Suppressor macrophage treated with lipopolysaccharide for 4 hours (primary cell): ENCODE results near the gene PARP14.
"Not testable (repeated sequence)": the region's sequence is repeated elsewhere in the genome, so short reads cannot be mapped to it uniquely, and the experiment has no call there.

Experiments used
- DNase-seq: peaks from one replicate; pipeline ENCODE4 v3.0.0-alpha.2; 2020

PARP14 gene, protein sequence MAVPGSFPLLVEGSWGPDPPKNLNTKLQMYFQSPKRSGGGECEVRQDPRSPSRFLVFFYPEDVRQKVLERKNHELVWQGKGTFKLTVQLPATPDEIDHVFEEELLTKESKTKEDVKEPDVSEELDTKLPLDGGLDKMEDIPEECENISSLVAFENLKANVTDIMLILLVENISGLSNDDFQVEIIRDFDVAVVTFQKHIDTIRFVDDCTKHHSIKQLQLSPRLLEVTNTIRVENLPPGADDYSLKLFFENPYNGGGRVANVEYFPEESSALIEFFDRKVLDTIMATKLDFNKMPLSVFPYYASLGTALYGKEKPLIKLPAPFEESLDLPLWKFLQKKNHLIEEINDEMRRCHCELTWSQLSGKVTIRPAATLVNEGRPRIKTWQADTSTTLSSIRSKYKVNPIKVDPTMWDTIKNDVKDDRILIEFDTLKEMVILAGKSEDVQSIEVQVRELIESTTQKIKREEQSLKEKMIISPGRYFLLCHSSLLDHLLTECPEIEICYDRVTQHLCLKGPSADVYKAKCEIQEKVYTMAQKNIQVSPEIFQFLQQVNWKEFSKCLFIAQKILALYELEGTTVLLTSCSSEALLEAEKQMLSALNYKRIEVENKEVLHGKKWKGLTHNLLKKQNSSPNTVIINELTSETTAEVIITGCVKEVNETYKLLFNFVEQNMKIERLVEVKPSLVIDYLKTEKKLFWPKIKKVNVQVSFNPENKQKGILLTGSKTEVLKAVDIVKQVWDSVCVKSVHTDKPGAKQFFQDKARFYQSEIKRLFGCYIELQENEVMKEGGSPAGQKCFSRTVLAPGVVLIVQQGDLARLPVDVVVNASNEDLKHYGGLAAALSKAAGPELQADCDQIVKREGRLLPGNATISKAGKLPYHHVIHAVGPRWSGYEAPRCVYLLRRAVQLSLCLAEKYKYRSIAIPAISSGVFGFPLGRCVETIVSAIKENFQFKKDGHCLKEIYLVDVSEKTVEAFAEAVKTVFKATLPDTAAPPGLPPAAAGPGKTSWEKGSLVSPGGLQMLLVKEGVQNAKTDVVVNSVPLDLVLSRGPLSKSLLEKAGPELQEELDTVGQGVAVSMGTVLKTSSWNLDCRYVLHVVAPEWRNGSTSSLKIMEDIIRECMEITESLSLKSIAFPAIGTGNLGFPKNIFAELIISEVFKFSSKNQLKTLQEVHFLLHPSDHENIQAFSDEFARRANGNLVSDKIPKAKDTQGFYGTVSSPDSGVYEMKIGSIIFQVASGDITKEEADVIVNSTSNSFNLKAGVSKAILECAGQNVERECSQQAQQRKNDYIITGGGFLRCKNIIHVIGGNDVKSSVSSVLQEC (N-terminal part only)

DNA sequence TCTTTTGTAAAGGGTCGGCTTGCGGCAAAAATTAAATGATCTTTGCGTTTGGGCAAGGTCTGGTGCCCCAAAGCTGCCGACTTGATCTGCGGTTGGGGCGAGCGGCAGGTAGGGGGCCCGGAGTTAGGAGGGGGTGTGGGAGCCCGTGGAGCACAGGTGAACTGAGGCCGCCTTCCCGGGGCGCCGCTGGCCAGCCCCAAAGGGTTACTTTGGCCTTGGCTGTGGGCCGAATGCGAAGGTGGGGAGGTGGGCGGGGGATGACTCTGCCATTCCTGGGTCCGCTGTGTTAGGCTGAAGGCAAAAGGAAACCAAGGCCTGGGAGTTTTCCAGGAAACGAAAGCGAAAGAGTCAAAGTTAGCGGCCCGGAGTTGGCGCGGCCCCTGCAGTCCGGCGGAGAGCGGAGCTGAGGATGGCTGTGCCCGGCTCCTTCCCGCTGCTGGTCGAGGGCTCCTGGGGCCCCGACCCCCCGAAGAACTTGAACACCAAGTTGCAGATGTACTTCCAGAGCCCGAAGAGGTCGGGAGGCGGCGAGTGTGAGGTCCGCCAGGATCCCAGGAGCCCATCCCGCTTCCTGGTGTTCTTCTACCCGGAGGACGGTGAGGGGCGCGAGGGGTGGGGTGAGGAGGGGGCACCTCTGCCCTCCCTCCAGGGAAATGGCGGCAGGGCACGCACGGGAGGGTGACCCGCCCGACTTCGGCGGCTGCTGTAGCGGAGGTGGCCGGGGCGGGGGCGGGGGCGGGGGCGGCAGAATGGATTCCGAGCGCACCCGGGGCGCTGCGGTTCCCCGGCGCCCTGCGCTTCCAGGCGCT lies at the start of gene PARP14:
TSS of gene PARP14 (plus strand) at position 365 of the 809 bp plus-strand sequence. CDS start at position 410, 45 bp downstream.
- peak; percentile 96 for DNase-seq

DNA sequence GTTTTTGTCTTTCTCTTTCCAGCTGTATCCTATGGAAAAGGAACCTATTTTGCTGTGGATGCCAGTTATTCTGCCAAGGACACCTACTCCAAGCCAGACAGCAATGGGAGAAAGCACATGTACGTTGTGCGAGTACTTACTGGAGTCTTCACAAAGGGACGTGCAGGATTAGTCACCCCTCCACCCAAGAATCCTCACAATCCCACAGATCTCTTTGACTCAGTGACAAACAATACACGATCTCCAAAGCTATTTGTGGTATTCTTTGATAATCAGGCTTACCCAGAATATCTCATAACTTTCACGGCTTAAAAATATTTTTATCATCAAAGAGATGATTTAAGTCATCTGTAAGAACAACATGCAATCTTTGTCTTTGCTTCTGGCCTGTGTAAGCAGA lies 44.9 kb upstream of the PARP14 start:
- DNase-seq: no peak

DNA sequence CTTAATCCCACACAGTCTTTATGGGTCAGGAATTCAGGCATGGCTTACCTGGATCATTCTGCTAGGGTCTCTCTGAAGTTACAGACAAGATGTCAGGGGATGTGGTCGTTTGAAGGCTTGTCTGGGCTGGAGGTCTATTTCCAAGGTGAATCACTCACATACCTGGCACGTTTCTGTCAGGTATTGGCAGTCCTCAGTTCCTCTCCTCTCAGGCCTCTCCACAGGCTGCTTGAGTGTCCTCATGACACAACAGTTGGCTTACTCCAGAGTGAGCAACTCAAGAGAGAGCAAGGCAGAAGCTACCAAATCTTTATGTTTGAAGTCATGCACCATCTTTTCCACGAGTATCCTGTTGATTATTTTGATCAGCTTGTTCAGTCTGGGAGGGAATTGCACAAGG lies 43.9 kb upstream of the PARP14 start:
- DNase-seq: no peak

DNA sequence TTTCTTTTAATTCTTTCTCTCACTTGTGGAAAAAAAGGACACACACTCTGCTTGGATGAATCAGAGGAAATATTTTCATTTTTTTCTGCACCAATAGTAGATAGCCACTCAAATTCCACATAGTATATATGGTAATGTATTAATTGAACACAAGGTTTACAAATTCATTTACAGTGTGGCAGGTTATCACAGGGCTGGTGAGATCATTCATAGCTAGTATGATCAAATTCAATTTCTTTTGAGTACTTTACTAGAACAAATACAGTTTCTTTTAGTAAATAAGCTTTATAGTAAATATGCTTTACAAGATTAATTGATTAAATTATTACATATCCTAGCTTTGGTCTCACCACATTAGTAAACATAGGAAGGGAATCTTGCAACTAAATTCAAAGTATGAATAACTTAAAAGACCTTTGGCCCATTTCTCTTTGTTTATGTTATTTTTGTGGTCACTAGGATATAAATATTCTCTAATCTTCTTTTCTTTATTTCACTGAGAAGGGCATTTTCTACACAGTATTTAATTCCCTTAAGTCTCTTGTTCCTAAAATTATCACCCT lies 40.1 kb upstream of the PARP14 start:
- no peak for DNase-seq

DNA sequence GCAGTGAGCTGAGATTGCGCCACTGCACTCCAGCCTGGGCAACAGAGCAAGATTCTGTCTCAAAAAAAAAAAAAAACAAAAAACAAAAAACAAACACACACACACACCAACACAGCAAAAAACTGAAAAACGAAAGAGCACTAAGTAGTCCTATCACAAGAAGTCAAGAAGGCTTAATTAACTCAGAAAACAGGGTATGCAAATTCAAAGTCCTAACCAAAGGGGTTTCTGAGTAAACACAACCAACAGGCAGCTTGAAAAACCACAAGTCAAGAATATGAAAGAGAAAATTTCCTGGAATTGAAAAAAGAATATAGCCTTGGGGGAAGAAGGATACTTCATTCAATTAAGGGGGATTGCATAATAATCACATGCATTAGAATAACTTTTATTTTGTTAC lies 37.7 kb upstream of the PARP14 start:
- DNase-seq: no peak

DNA sequence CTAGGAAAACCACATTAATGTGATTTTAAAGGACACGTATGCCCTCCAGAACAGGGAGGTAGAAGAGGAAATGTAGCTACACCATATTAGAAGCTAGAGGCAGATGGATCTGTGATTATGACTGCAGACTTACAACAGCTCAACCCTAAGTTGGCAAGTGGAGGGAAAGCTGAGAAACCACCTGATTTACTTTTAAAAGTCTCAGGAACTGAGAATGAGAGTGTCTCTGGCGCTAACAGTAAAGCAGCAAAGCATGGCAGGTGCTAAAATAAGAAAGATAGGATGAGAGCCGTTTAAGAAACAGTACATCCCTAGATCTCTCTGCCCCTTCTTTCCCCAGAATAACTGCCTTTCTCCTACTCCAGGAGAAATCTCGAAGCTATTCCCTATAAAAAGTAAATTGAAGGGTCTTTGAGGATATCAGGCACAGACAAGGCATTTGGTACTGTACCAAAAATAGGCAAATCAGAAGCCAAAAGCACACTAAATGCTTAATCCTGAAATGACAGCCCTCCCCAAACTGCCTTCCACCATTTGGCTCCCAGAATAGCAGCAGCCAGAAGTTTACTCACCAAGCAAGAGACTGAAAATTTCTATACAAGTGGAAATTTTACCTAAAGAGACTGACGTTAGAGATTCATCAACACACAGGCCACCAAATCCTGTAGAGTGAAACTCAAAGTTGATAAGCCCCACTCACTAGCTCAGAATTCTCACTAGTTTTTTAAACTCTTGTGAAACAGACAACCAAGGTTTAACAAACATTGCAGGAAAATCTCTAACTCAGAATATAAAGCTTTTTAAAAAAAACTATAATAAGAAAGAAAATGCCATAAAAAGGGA lies 34.3 kb upstream of the PARP14 start:
- DNase-seq: no peak

DNA sequence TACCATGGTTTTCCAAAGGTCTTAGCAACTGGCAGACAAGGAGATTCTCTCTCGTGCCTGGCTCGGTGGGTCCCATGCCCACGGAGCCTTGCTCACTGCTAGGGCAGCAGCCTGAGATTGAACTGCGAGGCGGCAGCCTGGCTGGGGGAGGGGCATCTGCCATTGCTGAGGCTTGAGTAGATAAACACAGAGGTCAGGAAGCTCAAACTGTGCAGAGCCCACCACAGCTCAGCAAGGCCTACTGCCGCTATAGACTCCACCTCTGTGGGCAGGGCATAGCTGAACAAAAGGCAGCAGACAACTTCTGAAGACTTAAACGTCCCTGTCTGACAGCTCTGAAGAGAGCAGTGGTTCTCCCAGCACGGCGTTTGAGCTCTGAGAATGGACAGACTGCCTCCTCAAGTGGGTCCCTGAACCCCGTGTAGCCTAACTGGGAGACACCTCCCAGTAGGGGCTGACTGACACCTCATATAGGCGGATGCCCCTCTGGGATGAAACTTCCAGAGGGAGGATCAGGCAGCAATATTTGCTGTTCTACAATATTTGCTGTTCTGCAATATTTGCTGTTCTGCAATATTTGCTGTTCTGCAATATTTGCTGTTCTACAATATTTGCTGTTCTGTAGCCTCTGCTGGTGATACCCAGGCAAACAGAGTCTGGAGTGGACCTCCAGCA lies 29.3 kb upstream of the PARP14 start:
- DNase-seq: not testable (repeated sequence)

DNA sequence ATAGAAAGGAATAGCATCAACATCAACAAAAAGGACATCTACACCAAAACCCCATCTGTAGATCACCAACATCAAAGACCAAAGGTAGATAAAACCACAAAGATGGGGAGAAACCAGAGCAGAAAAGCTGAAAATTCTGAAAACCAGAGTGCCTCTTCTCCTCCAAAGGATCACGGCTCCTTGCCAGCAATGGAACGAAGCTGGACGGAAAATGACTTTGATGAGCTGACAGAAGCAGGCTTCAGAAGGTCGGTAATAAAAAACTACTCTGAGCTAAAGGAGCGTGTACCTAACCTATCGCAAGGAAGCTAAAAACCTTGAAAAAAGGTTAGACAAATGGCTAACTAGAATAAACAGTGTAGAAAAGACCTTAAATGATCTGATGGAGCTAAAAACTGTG lies 28.7 kb upstream of the PARP14 start:
- not testable (repeated sequence) for DNase-seq

DNA sequence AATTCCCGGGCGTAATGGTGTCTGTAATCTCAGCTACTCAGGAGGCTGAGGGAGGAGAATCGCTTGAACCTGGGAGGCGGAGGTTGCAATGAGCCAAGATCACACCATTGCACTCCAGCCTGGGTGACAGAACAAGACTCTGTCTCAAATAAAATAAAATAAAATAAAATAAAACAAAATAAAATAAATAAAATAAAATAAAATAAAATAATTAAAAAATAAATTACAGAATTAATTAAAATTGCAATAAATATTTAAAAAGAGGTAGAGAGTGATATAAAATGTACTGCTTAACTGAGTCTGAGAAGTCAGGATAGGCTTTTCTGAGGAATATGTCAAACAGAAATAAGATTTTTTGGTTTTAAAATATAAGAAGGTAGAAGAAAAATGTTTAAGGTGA lies 22.3 kb upstream of the PARP14 start:
- DNase-seq: not testable (repeated sequence)

DNA sequence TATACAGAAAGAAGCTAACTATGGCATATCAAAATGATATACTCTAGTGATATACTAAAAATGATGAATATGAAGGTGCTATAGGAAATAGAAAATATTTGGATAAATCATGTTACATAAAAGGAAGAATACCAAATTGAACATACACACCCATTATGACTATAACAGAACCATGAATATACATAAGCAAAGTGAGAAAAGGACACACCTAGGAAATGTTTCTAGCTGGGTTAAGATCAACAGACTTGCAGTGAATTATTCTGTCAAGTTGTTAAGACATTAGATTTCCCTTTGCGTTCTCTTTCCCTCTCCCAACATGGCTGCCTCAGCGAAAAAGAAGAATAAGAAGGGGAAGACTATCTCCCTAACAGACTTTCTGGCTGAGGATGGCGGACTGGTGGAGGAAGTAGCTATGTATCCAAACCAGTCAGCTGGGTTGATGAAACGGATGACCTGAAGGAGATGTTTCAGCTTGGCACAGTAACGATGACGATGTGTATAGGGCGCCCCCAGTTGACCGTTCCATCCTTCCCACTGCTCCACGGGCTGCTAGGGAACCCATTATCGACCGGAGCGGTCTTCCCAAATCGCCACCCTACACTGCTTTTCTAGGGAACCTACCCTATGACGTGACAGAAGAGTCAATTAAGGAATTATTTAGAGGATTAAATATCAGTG lies 20.2 kb upstream of the PARP14 start:
- no peak for DNase-seq

DNA sequence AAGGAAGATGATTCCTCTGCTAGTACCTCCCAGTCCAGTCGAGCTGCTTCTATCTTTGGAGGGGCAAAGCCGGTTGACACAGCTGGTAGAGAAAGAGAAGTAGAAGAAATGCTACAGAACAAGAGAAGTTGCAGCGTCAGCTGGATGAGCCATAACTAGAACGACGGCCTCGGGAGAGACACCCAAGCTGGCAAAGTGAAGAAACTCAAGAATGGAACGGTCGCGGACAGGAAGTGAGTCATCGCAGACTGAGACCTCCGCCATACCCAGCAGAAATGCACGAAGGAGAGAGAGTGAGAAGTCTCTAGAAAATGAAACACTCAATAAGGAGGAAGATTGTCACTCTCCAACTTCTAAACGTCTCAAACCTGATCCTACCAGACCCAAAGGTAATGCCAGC lies 19.0 kb upstream of the PARP14 start:
- DNase-seq: peak; percentile 55

DNA sequence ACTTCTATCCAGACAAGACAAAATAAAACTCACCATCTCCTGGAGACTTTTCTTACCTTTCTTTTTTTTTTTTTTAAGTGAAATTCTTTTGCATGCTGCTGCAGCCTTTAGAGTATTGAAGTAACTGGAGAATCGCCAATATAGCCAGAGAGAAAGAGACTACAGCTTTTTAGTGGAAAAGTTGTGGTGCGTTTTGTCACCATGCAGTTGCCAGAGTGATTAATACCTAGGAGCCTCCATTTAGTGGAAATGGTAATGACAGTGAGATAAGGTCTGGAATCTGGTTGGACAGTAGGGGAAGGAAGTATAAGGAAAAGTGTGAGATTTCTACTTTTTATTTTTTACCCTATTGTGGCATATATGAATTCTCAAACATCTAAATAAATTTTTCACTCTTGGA lies 18.1 kb upstream of the PARP14 start:
- DNase-seq: no peak

DNA sequence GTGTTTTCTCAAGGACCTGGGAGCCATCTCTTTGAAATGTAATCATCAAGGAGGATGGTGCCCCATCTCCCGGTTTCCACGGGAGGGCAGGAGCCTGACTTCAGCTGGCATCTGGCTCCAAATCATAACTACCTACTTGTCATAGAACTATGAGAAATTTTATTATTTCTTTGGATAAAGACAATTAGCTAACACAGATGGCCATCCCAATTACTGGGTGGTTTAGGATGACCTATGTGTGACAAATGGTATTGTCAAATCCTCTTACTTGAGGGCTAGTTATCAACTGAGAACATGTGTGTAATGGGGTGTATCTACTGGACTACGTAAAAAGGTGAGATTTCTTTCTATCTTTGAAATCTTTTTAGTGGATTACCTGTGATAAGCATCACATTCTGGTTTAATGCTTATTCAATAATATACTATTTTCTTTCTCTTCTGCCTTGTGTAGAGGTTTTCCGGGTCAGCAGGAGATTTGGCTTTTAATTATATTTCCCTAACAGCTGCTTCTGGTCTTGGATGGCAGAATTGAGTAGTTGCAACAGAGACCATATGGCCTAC lies 15.3 kb upstream of the PARP14 start:
- no peak for DNase-seq

DNA sequence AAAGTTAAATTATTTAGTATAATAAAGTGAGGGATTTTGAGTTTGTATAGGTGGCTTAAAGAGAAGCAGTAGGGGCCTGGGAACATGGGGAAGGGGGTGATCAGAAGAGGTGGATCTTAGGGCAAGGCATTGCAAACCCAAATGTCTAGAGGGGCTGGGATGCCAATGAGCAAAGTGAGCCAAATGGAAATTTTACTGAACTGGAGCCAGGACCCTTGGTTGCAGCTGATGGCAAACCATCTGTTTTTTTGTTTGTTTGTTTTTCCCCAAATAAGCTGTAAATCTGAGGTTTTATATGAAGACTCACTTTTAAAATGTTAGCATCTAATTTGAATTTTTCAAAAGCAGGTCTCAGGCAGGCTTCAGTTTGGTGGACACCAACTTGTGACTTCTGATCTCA lies 14.8 kb upstream of the PARP14 start:
- no peak for DNase-seq

DNA sequence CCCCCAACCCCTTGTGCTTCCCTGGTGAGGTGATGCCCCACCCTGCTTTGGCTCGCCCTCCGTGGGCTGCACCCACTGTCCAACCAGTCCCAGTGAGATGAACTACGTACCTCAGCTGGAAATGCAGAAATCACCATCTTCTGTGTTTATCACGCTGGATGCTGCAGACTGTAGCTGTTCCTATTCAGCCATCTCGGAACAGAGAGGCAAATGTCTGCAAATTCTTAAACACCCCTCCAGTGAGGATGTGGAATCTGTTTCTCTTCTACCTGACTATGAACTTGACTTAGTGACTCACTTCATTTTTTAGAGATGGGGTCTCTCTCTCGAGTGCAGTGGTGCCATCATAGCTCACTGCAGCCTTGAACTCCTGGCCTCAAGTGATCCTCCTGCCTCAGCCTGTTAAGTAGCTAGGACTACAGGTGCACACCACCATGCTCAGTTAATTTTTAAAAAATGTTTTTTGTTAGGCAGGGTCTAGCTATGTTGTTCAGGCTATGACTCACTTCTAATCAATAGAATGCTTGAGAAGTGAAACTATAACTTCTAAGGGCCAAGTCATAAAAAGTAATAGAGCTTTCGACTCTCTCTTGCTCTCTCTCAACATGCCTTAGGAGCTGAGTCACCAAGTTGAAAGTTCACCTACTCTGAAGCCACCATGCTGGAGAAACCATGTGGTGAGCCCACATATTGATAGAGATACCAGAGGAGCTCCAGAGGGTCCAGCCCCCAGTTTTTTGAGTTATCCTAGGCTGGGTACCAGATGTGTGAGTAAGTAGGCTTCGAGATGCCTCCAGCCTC lies 11.5 kb upstream of the PARP14 start:
- no peak for DNase-seq

DNA sequence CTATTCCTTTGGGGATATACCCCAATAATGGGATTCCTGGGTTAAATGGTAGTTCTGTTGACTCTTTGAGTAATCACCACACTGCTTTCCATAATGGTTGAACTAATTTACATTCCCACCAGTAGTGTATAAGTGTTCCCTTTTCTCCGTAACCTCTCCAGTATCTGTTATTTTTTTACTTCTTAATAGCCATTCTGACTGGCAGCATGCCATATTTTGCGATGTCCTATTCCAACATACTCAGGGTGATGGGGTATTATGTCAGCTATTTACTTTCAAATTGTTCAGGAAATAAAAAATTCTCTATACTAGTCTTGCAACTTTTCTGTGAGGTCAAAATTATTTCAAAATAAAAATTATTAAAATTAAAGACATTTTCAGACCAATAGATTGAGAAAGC lies 9.1 kb upstream of the PARP14 start:
- DNase-seq: no peak

DNA sequence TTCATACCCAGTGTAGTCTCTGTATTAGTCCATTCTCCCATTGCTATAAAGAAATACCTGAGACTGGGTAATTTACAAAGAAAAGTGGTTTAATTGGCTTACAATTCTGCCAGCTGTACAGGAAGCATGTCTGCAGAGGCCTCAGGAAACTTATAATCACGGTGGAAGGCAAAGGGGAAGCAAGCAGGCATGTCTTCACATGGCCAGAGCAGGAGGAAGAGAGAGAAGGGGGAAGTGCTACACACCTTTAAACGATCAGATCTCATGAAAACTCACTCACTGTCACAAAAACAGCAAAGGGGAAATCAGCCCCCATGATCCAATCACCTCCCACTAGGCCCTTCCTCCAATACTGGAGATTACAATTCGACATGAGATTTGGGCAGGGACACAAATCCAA lies 6.3 kb upstream of the PARP14 start:
- DNase-seq: no peak

DNA sequence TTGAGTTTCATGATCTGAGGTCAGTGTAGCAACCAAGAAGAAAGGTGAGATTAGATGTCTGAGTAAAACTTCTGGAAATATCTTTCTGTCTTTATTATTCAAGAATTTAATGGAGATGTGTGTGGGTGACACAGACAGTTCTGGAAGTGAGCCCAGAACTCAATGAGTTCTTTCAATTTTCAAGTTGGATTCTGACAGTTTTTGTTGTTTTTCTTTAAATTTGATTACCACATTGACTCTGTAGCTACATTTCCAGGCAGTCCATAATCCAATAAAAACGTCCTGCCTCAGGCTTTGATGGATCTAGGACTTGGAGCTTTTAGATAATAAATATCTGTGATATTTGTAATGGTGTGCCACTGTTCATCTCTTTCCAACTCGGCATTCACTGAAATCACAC lies 3.9 kb upstream of the PARP14 start:
- DNase-seq: no peak
